H1 (cell line): ENCODE data around the gene OR1D2. TPM values are rescaled to one million over a fixed set of nuclear protein-coding genes. Genes with fewer than 3 reads are reported as not detected.

ENCODE experiments used
- ATF3 ChIP-seq: IDR thresholded peaks from 2 replicates; pipeline ENCODE4 v1.6.1; 2011; ENCODE audit warnings: low read depth, mild to moderate bottlenecking, low read length; ENCODE audit not compliant: insufficient read depth
- CBX5 ChIP-seq: fragments of 300-800, 300-1000 bp; sonication (generic); IDR thresholded peaks from 2 replicates; pipeline ENCODE4 v1.7.1; 2016; ENCODE audit warnings: antibody characterized with exemption, low read length, low read depth
- CHD2 ChIP-seq: IDR thresholded peaks from 2 replicates; pipeline ENCODE4 v1.6.1; 2012; ENCODE audit warnings: low read length, improper control_type of control experiment
- CHD7 ChIP-seq: fragments of 300-600 bp; sonication (generic); IDR thresholded peaks from 2 replicates; pipeline ENCODE4 v1.7.1; 2012; ENCODE audit warnings: low read length, moderate library complexity, mild to moderate bottlenecking, inconsistent platforms; ENCODE audit not compliant: insufficient replicate concordance
- CREB1 ChIP-seq: IDR thresholded peaks from 2 replicates; pipeline ENCODE4 v1.6.1; 2012; ENCODE audit warnings: inconsistent platforms
- GABPA ChIP-seq: IDR thresholded peaks from 2 replicates; pipeline ENCODE4 v1.6.1; 2011; ENCODE audit warnings: mild to moderate bottlenecking, low read length, moderate library complexity, borderline replicate concordance; ENCODE audit not compliant: insufficient read depth
- NANOG ChIP-seq: IDR thresholded peaks from 2 replicates; pipeline ENCODE4 v1.6.1; 2011; ENCODE audit warnings: low read length, low read depth, mild to moderate bottlenecking, inconsistent platforms; ENCODE audit not compliant: insufficient read depth, poor library complexity, severe bottlenecking
- RAD21 ChIP-seq, 2 experiments: IDR thresholded peaks in 1 of 2; conservative IDR thresholded peaks in 1 of 2; 2 replicates each; pipeline ENCODE4 v1.6.1; 2011; ENCODE audit warnings: low read depth in 2 of 2, low read length in 2 of 2, improper control_type of control experiment in 1 of 2, inconsistent platforms in 1 of 2, mild to moderate bottlenecking in 1 of 2, moderate library complexity in 1 of 2
- SAP30 ChIP-seq: fragments of 300-600 bp; sonication (generic); IDR thresholded peaks from 2 replicates; pipeline ENCODE4 v1.7.1; 2012; ENCODE audit warnings: low read length, moderate library complexity, mild to moderate bottlenecking, inconsistent platforms; ENCODE audit not compliant: insufficient read depth, insufficient replicate concordance
- TEAD4 ChIP-seq: IDR thresholded peaks from 2 replicates; pipeline ENCODE4 v1.6.1; 2012; ENCODE audit warnings: low read depth, low read length, inconsistent platforms, mixed read lengths
- ZNF274 ChIP-seq: IDR thresholded peaks from 2 replicates; pipeline ENCODE4 v1.7.0; 2012; ENCODE audit warnings: low read length, borderline replicate concordance; ENCODE audit errors: extremely low read depth
- polyA plus RNA-seq, 7 experiments: library from polyadenylated mRNA; depleted of rRNA in 3 of 7; stranded (reverse) in 5 of 7; unstranded in 2 of 7; fragments of >200 nt in 5 of 7; fragments of 200-250 nt in 2 of 7; gene quantifications; 1 replicate in 5 of 7; 2 replicates in 1 of 7; 4 replicates in 1 of 7; pipeline versions ENCODE4 v1.2.1 to v1.2.3, GENCODE V29; 2011 to 2013; ENCODE audit warnings: missing spikeins in 2 of 7, mixed read lengths in 2 of 7
- total RNA-seq: library from RNA; stranded (reverse); fragmentation: NEBNext Ultra II Directional; extraction: Animal tissue kit (Norgen Biotek cat#: 25700); gene quantifications from 2 replicates; pipeline ENCODE4 v1.2.1, GENCODE V29; 2021

The OR1D2 gene
- total and polyA plus RNA-seq, 2 of the 8 experiments (the other 6 are each of a cell fraction or from before 2014, with no cell fraction given), result not detected

GRCh38 chr17:3046753-3047152 lies 57.5 kb downstream of the OR1D2 start (continued):
- TF ChIP-seq CHD7 (no peak), ZNF274 (no peak), CHD2 (no peak), SAP30 (no peak), RAD21 (IDR thresholded peaks at IDR 0.05 in 1 of 2, conservative IDR thresholded peaks at IDR 0.05 in 1 of 2; ENCODE audit: low read depth in 2 of 2, low read length in 2 of 2) (no peak), NANOG (no peak), CREB1 (no peak), CBX5 (no peak), TEAD4 (no peak), GABPA (no peak), ATF3 (no peak)
